HS-5 (cell line): ENCODE measurements around the gene TBC1D3C.
"Not testable (repeated sequence)": the region's sequence is repeated elsewhere in the genome, so short reads cannot be mapped to it uniquely, and the experiment has no call there.

Experiments
- DNase-seq: peaks from one replicate; pipeline ENCODE4 v3.0.0-alpha.2; 2012; ENCODE audit warnings: low read depth

Gene TBC1D3C

DNA sequence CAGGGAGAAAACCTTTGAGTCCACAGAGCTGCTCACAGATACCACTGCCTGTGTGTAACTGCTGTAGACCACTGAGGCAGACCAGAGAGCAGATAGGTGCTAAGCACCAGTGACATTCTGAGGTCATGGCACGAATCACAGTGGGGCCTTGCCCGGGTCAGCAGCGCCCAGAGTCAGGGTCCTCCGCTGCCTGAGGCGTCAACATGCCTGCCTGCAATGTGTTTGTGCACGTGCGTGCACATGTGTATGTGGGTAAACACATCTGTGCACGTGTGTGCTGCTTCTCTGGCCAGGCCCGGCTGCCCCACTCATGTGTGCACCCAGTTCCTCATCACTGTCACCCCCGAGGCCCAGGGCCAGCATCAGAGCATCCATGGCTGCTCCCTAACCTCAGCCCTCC is at the start of gene TBC1D3C:
TBC1D3C (minus strand) TSS at position 101 of the 400 bp plus-strand sequence. CDS start 1,568 bp downstream, outside the sequence.
- DNase-seq: not testable (repeated sequence)

DNA sequence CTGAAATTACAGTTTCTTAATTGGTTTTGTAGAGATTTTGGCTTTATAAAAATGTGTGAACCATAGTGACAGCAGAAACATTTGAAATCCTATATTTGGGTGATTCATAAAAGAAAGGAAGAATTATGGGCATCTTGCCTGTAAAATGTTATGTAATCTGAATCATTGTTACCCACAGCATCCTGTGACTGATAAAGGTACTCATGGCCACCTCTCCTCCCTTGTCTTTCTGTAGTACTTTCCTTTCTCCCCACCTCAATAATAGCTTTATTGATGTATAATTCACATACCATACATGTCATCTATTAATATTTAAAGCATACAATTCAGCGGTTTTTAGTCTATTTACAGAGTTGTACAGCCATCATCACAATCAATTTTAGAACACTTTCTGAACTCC is 30.8 kb upstream of the TBC1D3C start:
- DNase-seq: not testable (repeated sequence)

DNA sequence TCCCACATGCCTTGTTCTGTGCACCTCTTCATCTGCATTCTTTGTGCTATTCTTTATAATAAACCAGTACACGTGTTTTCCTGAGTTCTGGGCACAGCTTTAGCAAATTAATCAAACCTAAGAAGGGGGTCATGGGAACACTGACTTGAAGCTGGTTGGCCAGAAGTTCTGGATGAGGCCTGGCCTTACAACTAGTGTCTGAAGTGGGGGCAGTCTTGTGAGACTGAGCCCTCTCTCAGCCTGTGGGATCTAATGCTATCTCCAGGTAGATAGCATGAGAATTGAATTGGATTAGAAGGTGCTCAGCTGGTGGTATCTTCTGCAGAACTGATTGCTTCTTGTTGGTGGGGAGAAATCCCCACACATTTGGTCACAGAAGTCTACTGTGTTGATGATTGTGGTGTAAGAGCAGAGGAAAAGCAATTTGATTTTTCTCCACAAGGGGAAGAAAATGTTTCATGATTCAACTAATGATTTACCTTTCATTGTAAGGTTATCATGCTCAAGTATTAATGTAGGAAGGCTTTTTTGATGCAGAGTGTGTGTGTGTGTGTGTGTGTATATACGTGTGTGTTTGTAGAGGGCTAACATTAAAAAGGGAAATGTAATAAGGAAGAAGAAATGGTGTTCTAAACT is 25.7 kb upstream of the TBC1D3C start:
- not testable (repeated sequence) for DNase-seq

DNA sequence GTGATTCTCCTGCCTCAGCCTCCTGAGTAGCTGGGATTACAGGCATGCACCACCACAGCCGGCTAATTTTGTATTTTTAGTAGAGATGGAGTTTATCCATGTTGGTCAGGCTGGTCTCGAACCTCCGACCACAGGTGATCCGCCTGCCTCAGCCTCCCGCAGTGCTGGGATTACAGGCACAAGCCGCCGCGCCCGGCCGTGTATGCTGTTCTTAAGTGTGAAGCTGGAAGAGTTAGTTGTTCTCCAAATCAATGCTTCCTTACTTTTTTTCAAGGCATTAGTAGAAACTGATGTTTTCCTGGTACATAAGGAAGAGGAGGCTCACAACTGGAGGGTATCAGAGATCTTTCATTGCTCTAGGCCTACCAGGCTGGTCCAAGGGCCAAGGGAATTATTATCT is 19.7 kb upstream of the TBC1D3C start:
- not testable (repeated sequence) for DNase-seq

DNA sequence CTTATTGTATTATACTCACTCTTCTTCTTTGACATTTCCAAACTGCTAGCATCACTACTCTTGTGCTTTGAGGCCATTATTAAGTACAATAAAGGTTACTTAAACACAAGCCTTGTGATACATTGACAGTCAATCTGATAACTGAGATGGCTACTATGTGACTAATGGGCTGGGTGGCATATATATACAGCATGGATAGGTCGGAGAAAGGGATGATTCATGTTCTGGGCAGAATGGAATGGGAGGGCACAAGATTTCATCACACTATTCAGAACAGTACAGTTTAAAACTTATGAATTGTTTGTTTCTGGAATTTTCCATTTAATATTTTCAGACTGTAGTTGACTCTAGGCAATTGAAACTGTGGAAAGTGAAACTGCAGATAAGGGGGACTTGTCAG is 18.9 kb upstream of the TBC1D3C start:
- not testable (repeated sequence) for DNase-seq
